GM10266 (cell line): Measurements from ENCODE around the gene TATDN3.
A peak's percentile ranks its signal among the peaks of the same experiment; 100 is the strongest.
"Not testable (repeated sequence)": the region's sequence is repeated elsewhere in the genome, so short reads cannot be mapped to it uniquely, and the experiment has no call there.

Experiments used
- DNase-seq: peaks from one replicate; pipeline ENCODE4 v3.0.0; 2012; ENCODE audit errors: extremely low spot score
- TF ChIP-seq, protein P1 (sequence below): IDR thresholded peaks from 2 replicates; pipeline ENCODE4 v1.5.1; 2012; ENCODE audit warnings: mild to moderate bottlenecking, low read depth; ENCODE audit not compliant: control insufficient read depth, insufficient read depth; ENCODE audit errors: missing control alignments

Gene TATDN3

DNA sequence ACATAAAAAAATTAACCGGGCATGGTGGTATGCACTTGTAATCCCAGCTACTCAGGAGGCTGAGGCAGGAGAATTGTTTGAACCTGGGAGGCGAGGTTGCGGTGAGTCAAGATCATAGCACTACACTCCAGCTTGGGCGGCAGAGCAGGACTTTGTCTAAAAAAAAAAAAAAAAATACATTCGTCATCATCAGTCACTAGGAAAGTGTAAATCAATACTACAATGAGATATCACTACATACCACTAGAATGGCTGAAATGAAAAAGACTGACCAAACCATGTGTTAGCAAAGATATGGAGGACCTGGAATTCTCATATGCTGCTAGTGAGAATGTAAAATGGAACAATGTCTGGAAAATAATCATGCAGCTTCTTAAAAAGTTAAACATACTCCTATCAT, 46.5 kb downstream of the TATDN3 start:
- TF ChIP-seq, protein P1, sequence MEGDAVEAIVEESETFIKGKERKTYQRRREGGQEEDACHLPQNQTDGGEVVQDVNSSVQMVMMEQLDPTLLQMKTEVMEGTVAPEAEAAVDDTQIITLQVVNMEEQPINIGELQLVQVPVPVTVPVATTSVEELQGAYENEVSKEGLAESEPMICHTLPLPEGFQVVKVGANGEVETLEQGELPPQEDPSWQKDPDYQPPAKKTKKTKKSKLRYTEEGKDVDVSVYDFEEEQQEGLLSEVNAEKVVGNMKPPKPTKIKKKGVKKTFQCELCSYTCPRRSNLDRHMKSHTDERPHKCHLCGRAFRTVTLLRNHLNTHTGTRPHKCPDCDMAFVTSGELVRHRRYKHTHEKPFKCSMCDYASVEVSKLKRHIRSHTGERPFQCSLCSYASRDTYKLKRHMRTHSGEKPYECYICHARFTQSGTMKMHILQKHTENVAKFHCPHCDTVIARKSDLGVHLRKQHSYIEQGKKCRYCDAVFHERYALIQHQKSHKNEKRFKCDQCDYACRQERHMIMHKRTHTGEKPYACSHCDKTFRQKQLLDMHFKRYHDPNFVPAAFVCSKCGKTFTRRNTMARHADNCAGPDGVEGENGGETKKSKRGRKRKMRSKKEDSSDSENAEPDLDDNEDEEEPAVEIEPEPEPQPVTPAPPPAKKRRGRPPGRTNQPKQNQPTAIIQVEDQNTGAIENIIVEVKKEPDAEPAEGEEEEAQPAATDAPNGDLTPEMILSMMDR, result no peak
- DNase-seq, result no peak

DNA sequence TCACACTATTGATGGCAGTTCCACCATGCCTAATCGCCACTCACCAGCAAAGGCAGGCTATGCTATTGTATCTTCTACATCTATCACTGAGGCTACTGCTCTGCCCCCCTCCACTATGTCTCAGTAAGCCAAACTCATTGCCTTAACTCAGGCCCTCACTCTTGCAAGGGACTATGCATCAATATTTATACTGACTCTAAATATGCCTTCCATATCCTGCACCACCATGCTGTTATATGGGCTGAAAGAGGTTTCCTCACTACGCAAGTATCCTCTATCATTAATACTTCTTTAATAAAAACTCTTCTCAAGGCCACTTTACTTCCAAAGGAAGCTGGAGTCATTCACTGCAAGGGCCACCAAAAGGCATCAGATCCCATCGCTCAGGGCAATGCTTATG, 52.8 kb downstream of the TATDN3 start:
- not testable (repeated sequence) for DNase-seq

DNA sequence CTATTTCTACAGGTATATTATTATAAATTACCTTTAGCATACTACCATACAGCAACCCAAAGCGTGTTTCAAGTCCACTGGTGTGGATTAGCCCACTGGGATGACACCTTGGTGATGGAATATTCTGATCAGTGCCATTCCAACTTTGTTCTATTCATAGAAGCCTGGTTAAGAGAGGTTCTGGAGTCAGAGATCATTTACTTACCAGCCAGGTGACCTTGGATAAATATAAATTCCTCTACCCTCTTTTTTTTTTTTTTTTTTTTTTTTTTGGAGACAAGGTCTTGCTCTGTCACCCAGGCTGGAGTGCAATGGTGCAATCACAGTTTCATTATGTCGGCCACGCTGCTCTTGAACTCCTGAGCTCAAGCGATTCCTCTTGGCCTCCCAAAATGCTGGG, 55.9 kb downstream of the TATDN3 start, which contains the start of gene SPATA45:
Gene SPATA45 (minus strand): TSS at position 101 of the 400 bp plus-strand sequence. CDS start 11,500 bp downstream, outside the sequence.
- DNase-seq, result no peak
- TF ChIP-seq, protein P1, result no peak

DNA sequence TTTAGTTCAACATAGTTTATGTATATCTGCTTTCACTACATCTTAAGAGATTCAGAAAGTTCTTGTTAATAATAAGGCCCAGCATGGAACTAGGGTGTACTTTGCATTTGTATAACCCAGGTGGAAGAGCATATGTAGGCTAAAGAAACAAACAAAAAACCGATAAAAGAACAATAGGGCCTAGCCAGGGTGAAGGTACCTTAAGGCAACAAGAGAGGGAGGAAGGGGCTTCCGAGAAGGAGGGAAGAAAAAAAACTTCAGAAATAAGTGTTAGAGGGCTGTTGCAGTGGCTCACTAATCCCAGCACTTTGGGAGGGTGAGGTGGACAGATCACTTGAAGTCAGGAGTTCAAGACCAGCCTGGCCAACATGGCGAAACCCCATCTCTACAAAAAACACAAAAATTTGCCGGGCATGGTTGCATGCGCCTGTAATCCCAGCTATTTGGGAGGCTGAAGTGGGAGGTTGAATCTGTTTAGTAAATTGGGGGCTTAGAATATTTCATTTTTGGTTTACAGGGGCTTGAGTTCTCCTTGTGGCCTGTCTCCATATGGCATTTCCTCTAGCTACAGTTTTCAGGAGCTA, 60.5 kb downstream of the TATDN3 start:
- TF ChIP-seq, protein P1, result no peak
- DNase-seq, result no peak

DNA sequence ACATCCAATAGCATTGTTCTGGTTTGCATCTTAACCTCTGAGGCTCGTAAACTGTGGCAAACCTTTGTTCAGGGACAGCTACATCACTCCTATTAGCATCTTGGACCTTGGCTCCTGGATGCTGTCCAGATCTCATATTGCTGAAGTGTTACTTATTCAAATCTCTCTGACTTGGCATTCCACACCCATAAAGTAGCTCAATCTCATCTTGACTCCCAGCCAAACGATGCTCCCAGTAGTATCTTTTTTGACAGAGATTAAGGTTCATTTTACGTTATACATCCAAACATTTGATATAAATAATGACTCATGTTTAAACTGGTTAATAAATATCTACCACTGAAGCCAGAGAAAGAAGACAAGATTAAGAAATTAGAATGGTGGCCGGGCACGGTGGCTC, 62.0 kb downstream of the TATDN3 start:
- no peak for DNase-seq
- TF ChIP-seq, protein P1, result no peak

DNA sequence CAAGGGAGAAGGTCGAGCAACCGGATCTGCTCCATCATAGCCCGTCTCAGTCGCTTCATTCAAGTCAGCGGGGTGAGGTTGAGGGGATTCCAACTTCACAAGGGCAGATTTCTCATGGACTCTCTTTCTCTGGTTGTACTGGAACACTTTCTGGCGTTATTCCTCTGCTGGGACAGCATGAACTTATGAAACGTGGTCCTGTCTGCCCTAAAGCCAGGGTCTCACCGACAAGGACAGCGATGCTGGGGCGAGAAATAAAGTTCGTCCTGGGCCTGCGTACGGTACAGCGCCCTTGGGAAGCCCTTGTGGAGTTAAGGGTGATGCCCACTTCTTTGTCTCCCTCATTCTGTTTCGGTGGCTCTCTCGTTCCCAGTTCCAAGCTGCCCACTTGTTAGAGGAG, 65.1 kb downstream of the TATDN3 start:
- TF ChIP-seq, protein P1, result no peak

DNA sequence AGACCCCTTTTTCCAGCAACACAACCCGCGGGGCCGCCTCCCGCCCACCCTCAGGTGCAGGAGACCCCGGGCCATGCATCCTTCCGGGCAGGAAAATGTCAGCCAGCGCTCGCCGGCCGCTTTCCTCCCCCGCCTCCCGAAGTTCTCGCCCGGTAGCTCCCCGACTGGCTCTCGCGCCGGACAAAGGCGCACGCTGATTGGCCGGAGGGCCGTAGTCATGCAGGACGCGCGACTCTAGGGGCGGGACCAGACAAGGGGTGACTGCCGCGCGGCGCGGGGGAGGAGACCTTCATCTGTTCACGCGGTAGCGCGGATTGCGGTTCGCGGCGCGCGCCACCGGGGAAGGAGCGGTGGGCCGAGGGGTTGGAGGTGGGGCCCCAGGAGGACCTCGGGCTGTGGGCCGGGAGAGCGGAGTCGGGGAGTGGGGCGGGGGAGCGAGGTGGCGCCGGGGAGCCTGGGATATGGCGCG, 66.3 kb downstream of the TATDN3 start, which contains the start of gene FLVCR1:
Gene FLVCR1 (plus strand): TSS at position 284 of the 469 bp plus-strand sequence. CDS start 178 bp downstream, at position 462.
- peak; percentile 96 for DNase-seq
- TF ChIP-seq, protein P1, result no peak

More for the DNA sequence above, 65.1 kb downstream of the TATDN3 start:
- no peak for DNase-seq
